ENCODE measurements around the gene TXNRD3. TPM values are rescaled to one million over a fixed set of nuclear protein-coding genes. Genes with fewer than 3 reads are reported as not detected.

Gene TXNRD3
- total RNA-seq, 6 donors from 2014 or later: 7.6 to 14.4 (median 12.4) TPM

DNA sequence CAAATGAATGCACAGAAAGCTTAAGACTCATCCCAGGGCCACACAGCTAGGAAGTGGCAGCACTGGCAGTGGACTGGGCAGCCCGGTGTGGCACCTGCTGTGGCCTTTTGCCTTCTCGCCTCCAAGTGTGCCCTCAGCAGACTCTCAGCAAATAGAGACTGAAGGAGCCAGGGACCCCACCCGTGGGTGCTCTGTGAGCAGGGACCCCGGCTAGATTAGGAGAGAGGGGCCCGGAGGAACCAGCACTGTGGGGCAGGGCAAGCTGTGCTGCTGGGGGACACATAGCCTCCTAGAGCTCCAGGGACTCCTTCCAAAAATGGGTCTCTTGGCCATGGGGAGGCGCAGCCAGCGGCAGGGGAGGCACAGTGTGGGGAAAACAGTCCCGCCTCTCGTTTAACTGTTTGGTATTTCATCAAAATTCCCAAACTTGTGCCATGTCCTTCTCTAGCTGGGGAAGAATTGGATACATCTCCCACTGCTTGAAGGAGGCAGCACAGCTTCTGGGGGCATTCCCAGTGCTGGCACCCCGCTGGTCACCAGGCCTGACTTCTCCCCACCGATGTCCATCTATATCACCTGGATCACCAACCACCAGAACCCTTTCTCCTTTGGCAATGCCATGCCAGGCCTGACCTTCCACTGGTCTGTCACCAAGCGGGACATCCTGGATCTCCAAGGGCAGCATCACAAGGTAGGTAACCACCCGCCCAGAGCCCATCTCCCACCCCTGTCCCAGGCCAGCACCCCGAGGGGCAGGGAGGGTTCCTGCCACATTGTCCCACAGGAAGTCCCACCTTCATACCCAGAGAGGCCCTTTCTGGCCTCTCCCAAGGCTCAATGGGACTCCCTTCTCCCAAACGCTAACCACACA, 12.0 kb upstream of the TXNRD3 start:
- Histone ChIP-seq H3K9me3 (no peaks in the 10 kb centered on the region), H3K4me3 (no peak overlapping the region), H3K4me1 (no peaks in the 10 kb centered on the region), H3K27me3 (no peaks in the 10 kb centered on the region), H3K36me3 (no peaks in the 10 kb centered on the region), H3K27ac (no peak overlapping the region)
- DNase-seq: no peak
- WGBS, 2 donors: 82 to 94% methylated on average over 5 to 13 of the region's 15 CpGs
- no peak for ATAC-seq (ENCODE audit: low FRiP score in 2 of 2)
- TF ChIP-seq POLR2AphosphoS5 (IDR thresholded peaks at IDR 0.05): no peak
- no peak for TF ChIP-seq CTCF (IDR thresholded peaks at IDR 0.05)

DNA sequence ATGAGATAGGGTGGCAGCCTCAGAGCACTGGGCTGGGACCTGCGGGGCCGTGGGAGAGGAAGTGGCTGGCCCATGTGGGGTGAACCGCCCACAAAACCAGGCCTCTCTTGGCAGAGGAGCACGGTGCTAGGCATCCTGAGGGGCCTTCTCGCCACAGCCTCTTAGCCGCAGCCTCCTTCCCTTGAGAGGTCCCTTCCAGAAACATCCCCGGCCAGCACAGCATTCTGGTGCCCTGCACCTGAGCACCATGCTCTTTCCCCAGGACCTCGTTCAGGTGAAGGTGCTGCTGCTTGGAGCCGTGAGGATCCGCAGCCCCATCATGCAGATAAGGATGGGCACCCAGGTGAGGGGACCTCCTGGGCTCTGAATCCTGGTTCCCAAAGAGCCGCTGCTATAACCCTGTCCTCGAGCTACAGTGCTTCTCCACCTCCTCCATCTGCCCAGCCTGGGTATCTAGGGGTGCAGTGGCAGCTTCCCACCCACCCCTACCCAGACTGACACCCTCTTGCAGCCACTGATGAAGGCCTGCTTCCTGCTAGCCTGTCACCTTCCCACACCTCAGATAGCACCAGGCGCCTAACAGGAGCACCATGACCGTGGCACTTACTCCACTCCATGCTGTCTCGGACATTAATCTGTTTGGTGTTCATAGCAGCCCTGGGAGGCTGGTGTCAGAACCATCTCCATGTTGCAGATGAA, 11.2 kb upstream of the TXNRD3 start:
- TF ChIP-seq POLR2A (IDR thresholded peaks at IDR 0.05): no peak
- no peak for TF ChIP-seq POLR2AphosphoS5 (IDR thresholded peaks at IDR 0.05)
- TF ChIP-seq EP300 (IDR thresholded peaks at IDR 0.05): no peak
- TF ChIP-seq CTCF (IDR thresholded peaks at IDR 0.05): no peak
- Histone ChIP-seq H3K4me1 (no peaks in the 10 kb centered on the region), H3K27me3 (no peaks in the 10 kb centered on the region), H3K36me3 (no peaks in the 10 kb centered on the region), H3K27ac (no peak overlapping the region), H3K9me3 (no peaks in the 10 kb centered on the region), H3K4me3 (no peak overlapping the region)
- ATAC-seq (ENCODE audit: low FRiP score in 2 of 2) (no peak), DNase-seq (no peak)
- WGBS, 2 donors: 75 to 76% methylated on average over 8 to 15 of the region's 15 CpGs

DNA sequence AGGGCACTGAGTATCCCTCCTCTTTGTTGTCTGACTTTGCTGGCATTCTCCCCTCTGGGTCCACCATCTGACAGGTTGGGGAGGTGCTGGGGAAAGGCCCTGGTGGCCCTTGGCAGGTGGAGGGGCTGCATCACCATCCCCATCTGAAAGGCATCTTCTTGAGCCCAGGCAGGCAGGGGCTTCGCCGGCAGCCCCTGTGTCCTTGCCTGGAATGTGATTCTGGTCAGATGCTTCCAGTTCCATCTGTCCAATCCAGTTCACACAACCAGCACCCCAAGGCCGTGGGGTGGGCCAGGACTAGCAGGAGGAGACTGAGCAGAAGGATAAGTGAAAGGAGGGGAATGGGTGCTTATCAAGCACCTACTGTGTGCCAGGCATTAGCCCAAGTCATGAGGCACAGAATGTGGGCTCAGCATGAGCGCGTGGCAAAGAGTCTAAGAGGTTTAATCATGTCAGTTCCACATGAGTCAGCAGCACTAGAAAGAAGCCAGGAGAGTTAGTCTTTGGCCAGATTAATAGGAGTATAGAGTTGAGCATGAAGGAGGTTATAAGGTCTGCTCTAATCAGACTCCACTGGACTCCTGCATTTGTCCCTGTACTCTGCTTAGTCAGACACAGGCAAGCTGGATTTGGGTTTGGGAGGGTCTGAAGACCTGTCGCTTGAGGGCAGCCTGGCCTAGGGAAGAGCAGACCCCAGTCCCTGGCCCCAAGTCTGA, 10.5 kb upstream of the TXNRD3 start:
- ATAC-seq (ENCODE audit: low FRiP score in 2 of 2): no peak
- H3K27me3 ChIP-seq: no peaks in the 10 kb centered on the region
- H3K4me3 ChIP-seq: no peak overlapping the region
- H3K27ac ChIP-seq: no peak overlapping the region
- H3K9me3 ChIP-seq: no peaks in the 10 kb centered on the region
- no peak for DNase-seq
- no peaks in the 10 kb centered on the region for H3K4me1 ChIP-seq
- 72 to 78% methylated on average over 4 to 6 of the region's 6 CpGs for WGBS, 2 donors
- H3K36me3 ChIP-seq: no peaks in the 10 kb centered on the region
- TF ChIP-seq POLR2AphosphoS5 (IDR thresholded peaks at IDR 0.05) (no peak), CTCF (IDR thresholded peaks at IDR 0.05) (no peak), EP300 (IDR thresholded peaks at IDR 0.05) (no peak), POLR2A (IDR thresholded peaks at IDR 0.05) (no peak)

GRCh38 chr3:126664591-126665214, 9.8 kb upstream of the TXNRD3 start:
- DNase-seq: no peak

GRCh38 chr3:126663750-126664149, 8.8 kb upstream of the TXNRD3 start:
- no peaks in the 10 kb centered on the region for H3K27me3 ChIP-seq
- no peaks in the 10 kb centered on the region for H3K36me3 ChIP-seq
- DNase-seq (no peak), ATAC-seq (ENCODE audit: low FRiP score in 2 of 2) (no peak)
- TF ChIP-seq EP300 (IDR thresholded peaks at IDR 0.05) (no peak), POLR2AphosphoS5 (IDR thresholded peaks at IDR 0.05) (no peak), POLR2A (IDR thresholded peaks at IDR 0.05) (no peak), CTCF (IDR thresholded peaks at IDR 0.05) (no peak)
- no peak overlapping the region for H3K27ac ChIP-seq
- H3K4me1 ChIP-seq: no peaks in the 10 kb centered on the region
- H3K9me3 ChIP-seq: no peaks in the 10 kb centered on the region
- WGBS, 2 donors: 67 to 94% methylated on average over 1 to 8 of the region's 8 CpGs
- H3K4me3 ChIP-seq: no peak overlapping the region

More at GRCh38 chr3:126664591-126665214, 9.8 kb upstream of the TXNRD3 start:
- no peak for TF ChIP-seq EP300 (IDR thresholded peaks at IDR 0.05)
- no peak for TF ChIP-seq POLR2AphosphoS5 (IDR thresholded peaks at IDR 0.05)
- TF ChIP-seq POLR2A (IDR thresholded peaks at IDR 0.05): no peak
- WGBS, 2 donors: 50 to 63% methylated on average over 5 of the region's 5 CpGs
- Histone ChIP-seq H3K4me1 (no peaks in the 10 kb centered on the region), H3K27me3 (no peaks in the 10 kb centered on the region), H3K27ac (no peak overlapping the region), H3K4me3 (no peak overlapping the region), H3K36me3 (no peaks in the 10 kb centered on the region), H3K9me3 (no peaks in the 10 kb centered on the region)
- ATAC-seq (ENCODE audit: low FRiP score in 2 of 2): no peak

Data from upper lobe of left lung (tissue), 6 donors.